Endothelial cell (in vitro differentiated cells): Measurements from ENCODE around the gene UTP14A. TPM values are rescaled to one million over a fixed set of nuclear protein-coding genes. Genes with fewer than 3 reads are reported as not detected.

ENCODE experiments used
- DNase-seq: peaks from one replicate; pipeline ENCODE4 v3.0.0; 2021; ENCODE audit warnings: low spot score
- H3K27ac Mint-ChIP-seq: one replicate; pipeline ENCODE4 v1.8.0; 2021; ENCODE audit warnings: mixed read lengths, inconsistent platforms; ENCODE audit not compliant: unreplicated experiment
- H3K27me3 Mint-ChIP-seq: one replicate; pipeline ENCODE4 v1.8.0; 2021; ENCODE audit warnings: mild to moderate bottlenecking, moderate library complexity, mixed read lengths, inconsistent platforms; ENCODE audit not compliant: unreplicated experiment
- H3K36me3 Mint-ChIP-seq: one replicate; pipeline ENCODE4 v1.8.0; 2021; ENCODE audit warnings: mild to moderate bottlenecking, low read depth, mixed read lengths, inconsistent platforms; ENCODE audit not compliant: unreplicated experiment
- H3K4me1 Mint-ChIP-seq: one replicate; pipeline ENCODE4 v1.8.0; 2021; ENCODE audit warnings: mild to moderate bottlenecking, mixed read lengths, inconsistent platforms; ENCODE audit not compliant: unreplicated experiment
- H3K4me3 Mint-ChIP-seq: one replicate; pipeline ENCODE4 v1.8.0; 2021; ENCODE audit warnings: mild to moderate bottlenecking, mixed read lengths, inconsistent platforms; ENCODE audit not compliant: unreplicated experiment
- H3K9me3 Mint-ChIP-seq: one replicate; pipeline ENCODE4 v1.8.0; 2021; ENCODE audit warnings: mixed read lengths, inconsistent platforms; ENCODE audit not compliant: unreplicated experiment
- CTCF ChIP-seq: fragments of 200-600 bp; sonication (generic); IDR thresholded peaks from one replicate; pipeline ENCODE4 v1.5.0; 2021; ENCODE audit warnings: antibody characterized with exemption; ENCODE audit not compliant: unreplicated experiment
- total RNA-seq: library from RNA; stranded (reverse); fragmentation: NEBNext Ultra II Directional; extraction: Animal tissue kit (Norgen Biotek cat#: 25700); gene quantifications from one replicate; pipeline ENCODE4 v1.2.1, GENCODE V29; 2021; ENCODE audit not compliant: unreplicated experiment

Gene UTP14A
- total RNA-seq, 1 donor from 2014 or later: 22.1 TPM

- TF ChIP-seq CTCF: no peak
- no peaks in the 10 kb centered on the region for H3K36me3 Mint-ChIP-seq
- H3K27ac Mint-ChIP-seq: no peak overlapping the region
- DNase-seq: no peak
- H3K4me1 Mint-ChIP-seq: peaks cover 13% of the 10 kb centered on the region
- no peak overlapping the region for H3K4me3 Mint-ChIP-seq
- H3K27me3 Mint-ChIP-seq: peaks cover 4% of the 10 kb centered on the region
- H3K9me3 Mint-ChIP-seq: no peaks in the 10 kb centered on the region
These were observed 53.0 kb downstream of the UTP14A start for GRCh38 chrX:129958814-129959492.

- Mint-ChIP-seq H3K27ac (no peak overlapping the region), H3K27me3 (peaks cover 4% of the 10 kb centered on the region), H3K36me3 (no peaks in the 10 kb centered on the region), H3K4me1 (peaks cover 13% of the 10 kb centered on the region), H3K9me3 (no peaks in the 10 kb centered on the region), H3K4me3 (no peak overlapping the region)
- no peak for DNase-seq
- no peak for TF ChIP-seq CTCF
These were observed 53.5 kb downstream of the UTP14A start for GRCh38 chrX:129959493-129959832.

GRCh38 chrX:129961180-129962083 is 55.5 kb downstream of the UTP14A start:
- Mint-ChIP-seq H3K27ac (no peak overlapping the region), H3K9me3 (no peaks in the 10 kb centered on the region), H3K4me1 (peaks cover 9% of the 10 kb centered on the region), H3K36me3 (no peaks in the 10 kb centered on the region), H3K27me3 (peaks cover 3% of the 10 kb centered on the region), H3K4me3 (no peak overlapping the region)
- no peak for TF ChIP-seq CTCF
- DNase-seq: no peak

- TF ChIP-seq CTCF: no peak
- peaks cover 5% of the 10 kb centered on the region for H3K4me1 Mint-ChIP-seq
- no peak for DNase-seq
- H3K36me3 Mint-ChIP-seq: no peaks in the 10 kb centered on the region
- H3K27me3 Mint-ChIP-seq: peaks cover 1% of the 10 kb centered on the region
- no peak overlapping the region for H3K4me3 Mint-ChIP-seq
- H3K27ac Mint-ChIP-seq: no peak overlapping the region
- no peaks in the 10 kb centered on the region for H3K9me3 Mint-ChIP-seq
These were observed 57.8 kb downstream of the UTP14A start for GRCh38 chrX:129963729-129964128.

GRCh38 chrX:129965166-129965565 is 59.2 kb downstream of the UTP14A start:
- no peaks in the 10 kb centered on the region for H3K9me3 Mint-ChIP-seq
- H3K36me3 Mint-ChIP-seq: no peaks in the 10 kb centered on the region
- no peak overlapping the region for H3K27ac Mint-ChIP-seq
- H3K27me3 Mint-ChIP-seq: peaks cover 1% of the 10 kb centered on the region
- H3K4me1 Mint-ChIP-seq: no peaks in the 10 kb centered on the region
- no peak overlapping the region for H3K4me3 Mint-ChIP-seq
- DNase-seq: no peak
- TF ChIP-seq CTCF: no peak
